ENCODE results near the gene COPZ1.
A peak's percentile ranks its signal among the peaks of the same experiment; 100 is the strongest.
"Not testable (repeated sequence)": the region's sequence is repeated elsewhere in the genome, so short reads cannot be mapped to it uniquely, and the experiment has no call there.

The COPZ1 gene

DNA sequence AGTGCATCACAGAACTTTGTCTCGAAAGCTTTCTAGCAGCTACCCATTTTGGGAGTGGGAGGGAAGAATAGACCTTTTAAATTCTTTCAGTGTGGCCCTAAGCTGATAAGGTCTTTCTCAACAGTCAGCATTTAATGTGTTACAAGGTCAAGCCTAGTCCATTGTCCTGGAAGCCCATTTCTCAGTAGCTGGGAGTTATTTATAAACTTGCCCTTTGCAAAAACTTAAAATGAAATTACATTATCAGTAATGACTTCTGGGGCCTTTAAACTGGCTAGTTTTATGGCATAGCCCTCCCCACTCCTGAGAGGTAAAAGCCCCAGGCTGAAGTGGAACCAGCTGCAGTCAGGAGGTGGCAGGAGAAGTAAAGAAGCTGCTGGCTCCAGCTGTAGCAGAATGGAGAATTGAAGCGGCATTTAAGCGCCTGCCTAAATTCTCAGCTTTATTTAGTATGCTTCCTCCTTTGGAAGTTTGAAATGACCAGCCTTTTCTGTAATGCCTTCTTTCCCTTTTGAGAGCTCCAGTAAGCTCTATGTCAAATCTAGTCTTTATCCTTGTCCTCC is 12.4 kb downstream of the COPZ1 start:
- DNase-seq: no peak

DNA sequence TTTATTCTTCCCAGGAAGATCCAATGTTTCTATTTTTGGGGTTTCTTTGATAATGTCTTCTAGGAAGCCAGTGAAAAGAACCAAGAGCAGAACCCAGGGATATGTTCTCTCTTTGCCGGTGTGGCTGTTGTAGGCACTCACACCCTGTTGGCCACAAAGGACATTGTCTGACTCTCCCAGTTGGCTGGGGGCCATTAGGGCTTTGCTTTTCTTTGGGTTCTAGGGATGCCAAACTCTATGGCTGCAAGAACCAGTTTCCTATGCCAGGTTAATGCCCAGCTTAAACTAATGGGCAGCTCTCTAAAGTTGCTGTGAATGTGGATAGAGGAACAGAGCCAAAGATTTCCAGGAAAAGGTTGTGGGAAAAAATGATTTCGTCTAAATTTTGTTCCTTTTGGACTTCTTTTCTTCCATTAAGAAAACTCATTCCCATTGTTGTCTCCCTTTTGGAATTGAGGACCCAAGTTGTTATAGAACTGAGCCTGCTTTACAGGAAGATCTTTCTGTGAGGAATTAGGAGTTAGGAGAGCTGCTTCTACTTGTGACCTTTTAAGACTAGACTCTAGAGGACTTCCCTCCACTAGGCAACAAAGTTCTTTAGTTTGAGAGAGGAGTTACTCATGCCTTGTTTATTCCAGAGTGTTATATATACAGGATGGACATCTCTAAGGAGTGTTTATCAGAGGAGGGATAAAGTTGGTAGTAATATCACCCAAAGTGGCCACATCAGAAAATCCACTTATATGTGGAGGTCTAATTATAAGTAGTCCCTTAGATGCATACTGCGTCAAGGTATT is 13.1 kb downstream of the COPZ1 start:
- no peak for DNase-seq

DNA sequence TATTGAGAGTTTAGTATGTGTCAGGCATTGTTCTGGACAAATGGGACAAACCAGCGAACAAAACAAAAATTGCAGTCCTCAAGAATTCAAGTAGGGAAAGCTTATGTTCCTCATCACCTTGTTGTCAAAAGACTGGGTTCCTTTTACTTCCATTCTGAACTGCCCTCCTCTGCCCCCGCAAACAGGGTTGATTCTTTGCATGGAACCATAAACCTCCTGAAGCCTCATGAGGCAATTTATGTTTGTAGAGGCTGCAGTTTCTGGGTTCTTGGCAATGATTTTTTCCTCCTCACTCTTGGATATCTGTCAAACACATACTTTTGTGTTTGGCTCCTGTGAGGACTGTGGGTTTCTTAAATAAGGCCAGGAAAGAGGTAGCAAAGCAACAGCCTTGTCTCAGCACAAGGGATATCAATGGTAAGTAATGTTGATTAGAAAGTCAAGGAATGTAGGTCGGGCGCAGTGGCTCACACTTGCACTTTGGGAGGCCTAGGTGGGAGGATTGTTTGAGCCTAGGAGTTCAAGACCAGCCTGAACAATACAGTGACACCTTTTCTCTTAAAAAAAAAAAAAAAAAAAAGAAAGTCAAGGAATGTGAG is 13.9 kb downstream of the COPZ1 start:
- no peak for DNase-seq

GRCh38 chr12:54340846-54341245 is 15.9 kb downstream of the COPZ1 start:
- DNase-seq: no peak

GRCh38 chr12:54341378-54342300 is 16.7 kb downstream of the COPZ1 start:
- DNase-seq: no peak

DNA sequence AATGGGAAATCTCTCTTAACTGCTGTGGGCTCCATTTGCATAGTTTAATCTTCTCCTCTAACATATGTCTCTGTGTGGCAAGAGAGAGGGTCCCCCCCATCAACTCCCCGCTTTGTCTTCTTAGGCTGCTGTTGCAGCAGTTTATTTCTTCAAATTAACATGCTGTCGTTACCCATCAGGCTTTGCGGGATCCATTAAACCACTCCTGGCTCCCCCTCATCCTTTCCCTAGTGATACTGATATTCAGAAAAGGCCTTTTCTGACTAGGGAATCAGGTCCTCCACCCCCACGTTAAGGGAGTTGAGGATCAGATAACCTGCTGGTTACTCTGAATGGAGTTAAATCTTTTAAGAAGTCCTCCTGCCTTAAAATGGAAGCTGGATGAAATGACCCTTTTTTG is 24.1 kb downstream of the COPZ1 start:
- no peak for DNase-seq

GRCh38 chr12:54349679-54350078 is 24.7 kb downstream of the COPZ1 start:
- DNase-seq: no peak

- no peak for DNase-seq
Measured at GRCh38 chr12:54350743-54351142, 25.8 kb downstream of the COPZ1 start.

GRCh38 chr12:54351341-54351740 is 26.4 kb downstream of the COPZ1 start:
- DNase-seq: no peak

- no peak for DNase-seq
Measured at GRCh38 chr12:54352022-54352531, 27.1 kb downstream of the COPZ1 start.

- no peak for DNase-seq
Measured at GRCh38 chr12:54352891-54353874, 28.3 kb downstream of the COPZ1 start.

- DNase-seq: not testable (repeated sequence)
Measured at GRCh38 chr12:54354271-54354670, 29.3 kb downstream of the COPZ1 start.

DNA sequence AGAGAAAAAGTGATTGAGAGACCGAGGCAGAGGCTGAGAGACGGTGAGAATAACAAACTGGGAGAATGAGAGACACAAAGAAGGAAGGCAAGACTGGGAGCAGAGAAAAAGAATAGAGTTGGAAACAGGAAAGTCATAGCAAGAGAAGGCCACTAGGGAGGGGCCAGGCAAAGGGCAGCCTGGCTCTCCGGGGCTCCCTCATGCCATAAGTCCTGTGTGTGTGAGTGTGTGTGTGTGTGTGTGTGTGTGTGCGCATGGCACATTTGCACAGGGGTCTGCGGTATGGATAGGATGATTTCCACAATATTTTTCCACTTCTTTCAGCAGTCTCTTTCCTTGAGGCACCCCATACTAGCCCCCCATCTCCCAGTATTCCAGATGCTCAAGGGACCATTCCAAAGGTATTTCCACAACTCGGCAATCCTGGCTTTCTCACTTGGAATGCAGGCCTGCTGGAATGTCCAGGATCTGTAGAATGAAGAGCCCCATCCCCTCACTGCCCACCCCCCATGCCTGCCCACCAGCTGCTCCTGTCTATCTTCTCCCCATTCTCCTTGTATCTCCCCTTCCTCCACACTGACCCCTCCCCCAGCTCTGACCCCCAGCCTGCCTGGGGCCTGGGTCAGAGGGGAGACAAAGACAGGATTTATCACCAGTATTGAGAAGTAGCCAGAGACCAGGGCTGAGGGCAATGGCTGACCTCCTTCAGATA is 30.3 kb downstream of the COPZ1 start:
- DNase-seq: no peak

GRCh38 chr12:54356228-54356627 is 31.3 kb downstream of the COPZ1 start:
- DNase-seq: no peak

DNA sequence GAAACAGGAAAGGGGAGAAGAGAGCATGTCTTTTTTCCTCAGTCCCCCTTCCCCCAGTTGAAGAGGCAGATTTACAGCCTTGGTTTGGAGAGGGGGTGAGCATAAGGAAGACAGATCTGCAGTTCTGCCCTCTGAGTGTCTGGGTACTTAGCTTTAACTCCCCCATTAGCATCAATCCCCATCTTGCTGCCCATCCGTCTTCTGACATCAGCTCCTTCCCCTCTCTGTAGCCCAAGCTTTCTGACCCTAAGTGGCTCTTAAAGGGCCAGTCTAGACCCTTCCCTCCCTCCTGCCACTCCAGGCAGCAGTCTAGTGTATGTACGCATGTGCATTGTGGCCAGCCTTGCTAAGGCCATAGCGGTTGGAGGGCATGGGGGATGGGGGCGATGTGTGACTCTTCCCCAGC is 32.0 kb downstream of the COPZ1 start:
- no peak for DNase-seq

- DNase-seq: no peak
Measured at GRCh38 chr12:54357506-54358190, 32.7 kb downstream of the COPZ1 start.

- no peak for DNase-seq
Measured at GRCh38 chr12:54358191-54358944, 33.4 kb downstream of the COPZ1 start.

DNA sequence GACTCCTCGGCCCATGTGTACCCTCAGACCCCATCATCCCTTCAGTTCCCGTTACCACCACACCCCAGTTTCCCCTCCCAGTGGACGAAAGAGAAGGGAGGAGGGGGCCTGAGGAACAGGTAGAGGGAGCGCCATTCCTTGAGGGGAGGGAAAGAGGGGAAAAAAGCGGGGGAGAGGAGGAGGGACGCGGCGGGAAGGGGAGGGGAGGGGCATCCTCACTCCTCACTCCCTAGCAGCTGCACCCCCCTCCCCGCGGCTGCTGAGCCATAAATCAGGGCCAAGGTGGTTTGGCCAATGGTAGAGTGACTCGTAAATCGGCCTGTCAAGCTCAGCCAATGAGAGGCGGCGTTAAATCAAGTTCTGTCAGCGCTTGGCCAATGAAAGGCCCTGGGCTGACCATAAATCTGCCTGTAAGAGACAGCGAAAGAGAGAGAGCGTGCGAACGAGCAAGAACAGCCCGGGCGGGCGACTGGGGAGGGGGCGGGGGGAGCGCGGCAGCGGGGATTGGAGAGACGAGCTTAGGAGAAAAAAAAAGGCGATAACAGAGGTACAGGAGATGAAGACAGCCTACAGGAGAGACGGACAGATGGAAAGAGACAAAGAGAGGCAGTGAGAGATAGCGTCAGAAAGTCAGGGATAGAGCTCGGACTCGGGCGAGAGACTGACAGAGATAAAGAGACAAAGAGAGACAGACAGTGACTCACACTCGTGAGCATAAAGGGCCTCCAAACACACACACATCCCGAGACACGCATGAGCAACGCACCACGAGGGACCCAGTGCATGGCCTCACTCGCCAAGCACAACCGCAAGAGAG is 34.2 kb downstream of the COPZ1 start:
- DNase-seq: peak; percentile 81
